SK-MEL-5 (cell line): ENCODE results near the gene FREY1. TPM values are rescaled to one million over a fixed set of nuclear protein-coding genes. Genes with fewer than 3 reads are reported as not detected.

Experiments
- DNase-seq: peaks from one replicate; pipeline ENCODE4 v3.0.0-alpha.2; 2016; ENCODE audit warnings: low read depth, low spot score
- in situ Hi-C: cut with HindIII; loops from 2 replicates; pipeline ENCODE4 v1.10.0; 2016; ENCODE audit warnings: low sequenced_read_pairs, high pct_unique_total_duplicates, low pct_unique_long_range_greater_than_20kb
- polyA plus RNA-seq, 2 experiments: library from polyadenylated mRNA; depleted of rRNA; stranded (reverse); fragments of >200 nt; gene quantifications; 2 replicates each; pipeline ENCODE4 v1.2.3, GENCODE V29; 2015
- total RNA-seq: library from RNA; depleted of rRNA; stranded (reverse); fragments of >200 nt; shearing (Covaris generic); gene quantifications from 2 replicates; pipeline ENCODE4 v1.2.3, GENCODE V29; 2014; rRNA removed

Gene FREY1
- 0.37 and 1.2 TPM in 2 replicates for total RNA-seq
- polyA plus RNA-seq (2015; cell fraction: cytosol; rRNA removed), result 0.18 TPM in 1 of 2 replicates, not detected in the other
- polyA plus RNA-seq (2015; cell fraction: nucleus; rRNA removed), result 1.3 TPM in 1 of 2 replicates, not detected in the other

DNA sequence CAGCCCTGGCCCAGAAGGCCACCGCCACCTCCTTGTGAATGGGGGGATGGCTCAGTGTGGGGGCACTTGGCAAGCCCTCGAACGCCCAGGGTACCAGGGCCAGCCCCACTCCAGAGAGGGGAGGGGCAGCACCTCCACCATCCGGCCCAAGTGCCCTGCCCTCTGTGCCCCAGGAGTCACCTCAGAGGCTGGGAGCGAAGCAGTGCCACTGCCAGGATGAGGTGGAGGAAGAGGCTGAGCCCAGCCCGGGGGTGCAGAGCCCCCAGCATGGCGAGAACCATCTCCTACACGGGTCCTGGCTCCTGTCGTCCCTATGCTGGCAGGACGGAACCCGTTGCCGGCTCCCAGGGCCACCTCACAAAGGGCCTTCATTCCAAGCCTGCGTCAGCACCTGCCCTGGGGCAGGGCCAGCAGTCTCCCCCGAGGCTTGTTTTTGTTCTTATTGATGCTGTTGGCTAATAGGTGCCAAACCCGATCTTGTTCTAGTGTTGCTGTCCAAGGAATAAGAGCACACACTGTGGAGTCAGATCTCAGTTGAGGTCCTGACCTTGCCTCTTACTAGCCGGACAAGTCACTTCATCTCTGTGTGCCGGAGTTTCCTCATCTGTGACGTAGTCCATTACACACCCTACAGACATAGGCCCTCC, at the start of gene FREY1:
FREY1 (minus strand) TSS at position 307 of the 647 bp plus-strand sequence; CDS start at position 281, 26 bp downstream.
- no peak for DNase-seq
- in situ Hi-C loops, result no loop called here

GRCh38 chr11:45949992-45950407, 42.9 kb upstream of the FREY1 start:
- DNase-seq, result peak; percentile 22
- in situ Hi-C loops, result no loop called here

DNA sequence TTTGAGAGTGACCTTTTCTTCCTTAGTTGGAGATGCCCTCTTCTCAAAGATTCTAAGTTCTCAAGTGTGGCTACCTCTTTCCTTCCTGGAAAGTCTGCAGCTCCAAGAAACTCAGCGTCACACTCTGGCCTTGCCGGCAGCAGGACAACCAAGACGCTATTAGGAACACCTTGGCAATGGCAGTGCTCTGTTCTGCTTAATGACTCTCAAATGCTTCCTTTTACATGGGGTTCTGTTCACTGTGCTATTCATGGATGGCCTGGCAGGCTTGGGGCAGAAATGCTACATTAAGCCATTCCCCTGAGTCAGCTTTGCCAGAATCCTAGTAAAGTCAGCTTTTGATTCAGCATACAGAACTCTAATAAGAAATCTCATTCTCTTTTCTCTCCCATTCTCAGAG, 41.3 kb upstream of the FREY1 start:
- in situ Hi-C loops, result no loop called here
- no peak for DNase-seq

DNA sequence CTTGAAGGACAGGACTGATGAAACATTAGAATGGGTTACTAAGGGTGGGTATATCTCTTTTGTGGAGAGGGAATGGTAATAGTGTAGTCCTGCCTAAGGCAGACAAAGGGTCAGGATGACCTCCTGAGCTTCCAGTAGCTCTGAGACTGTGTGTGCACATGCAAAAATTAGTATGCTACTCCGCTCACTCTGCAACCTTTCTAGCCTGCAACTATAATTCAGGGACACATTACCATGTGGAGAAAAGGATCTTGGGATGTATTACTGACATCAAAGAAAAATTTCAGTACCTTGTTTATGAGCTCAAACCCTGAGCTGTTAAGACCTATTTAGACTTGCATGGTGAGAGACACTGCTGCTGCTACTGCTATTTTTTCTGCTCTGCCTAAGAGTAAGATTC, 40.8 kb upstream of the FREY1 start:
- DNase-seq, result no peak
- in situ Hi-C loops, result no loop called here

GRCh38 chr11:45945397-45945999, 38.4 kb upstream of the FREY1 start:
- DNase-seq, result no peak
- in situ Hi-C loops, result no loop called here

- DNase-seq, result no peak
- in situ Hi-C loops, result no loop called here
These were observed 35.3 kb upstream of the FREY1 start for GRCh38 chr11:45942381-45942780.

GRCh38 chr11:45941285-45941684, 34.2 kb upstream of the FREY1 start:
- DNase-seq, result no peak
- in situ Hi-C loops, result no loop called here

DNA sequence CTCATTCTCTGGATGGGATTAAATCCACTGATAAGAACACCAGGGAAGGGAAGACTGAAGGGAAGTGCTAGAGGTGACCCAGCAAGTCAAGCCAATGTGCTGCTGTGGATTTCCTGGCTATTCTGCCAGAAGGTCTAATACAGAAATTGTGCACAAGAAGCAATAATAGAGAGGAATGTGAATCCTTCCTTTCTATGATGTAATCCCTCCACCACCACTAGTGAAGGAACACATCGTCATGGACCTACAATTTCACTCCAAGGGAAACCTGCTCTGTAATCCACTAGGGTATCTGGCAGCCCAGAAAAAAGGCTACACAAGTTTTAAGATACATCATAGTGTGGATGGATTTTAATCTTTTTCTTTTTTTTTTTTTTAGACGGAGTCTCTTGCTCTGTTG, 32.8 kb upstream of the FREY1 start:
- in situ Hi-C loops, result no loop called here
- no peak for DNase-seq

DNA sequence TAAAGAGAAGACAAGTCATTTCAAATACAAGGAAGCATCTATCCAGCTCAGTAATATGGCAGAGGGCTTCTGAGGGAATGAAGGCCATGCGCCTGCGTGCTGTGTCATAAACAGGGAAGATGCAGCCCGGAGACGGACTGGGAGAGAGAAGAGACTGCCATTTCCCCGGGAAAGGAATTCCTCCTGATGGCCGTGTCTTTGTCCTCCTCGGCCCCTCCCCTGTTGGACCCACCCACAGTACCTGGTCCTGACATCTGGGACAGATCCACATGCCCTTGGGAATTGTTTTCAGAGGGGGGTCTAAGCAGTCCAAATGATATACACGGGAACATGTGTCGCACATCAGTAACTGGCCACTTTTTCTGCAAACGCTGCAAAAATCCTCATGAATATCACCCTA, 30.8 kb upstream of the FREY1 start:
- no peak for DNase-seq
- in situ Hi-C loops, result no loop called here

GRCh38 chr11:45936511-45937054, 29.5 kb upstream of the FREY1 start:
- in situ Hi-C loops, result no loop called here

DNA sequence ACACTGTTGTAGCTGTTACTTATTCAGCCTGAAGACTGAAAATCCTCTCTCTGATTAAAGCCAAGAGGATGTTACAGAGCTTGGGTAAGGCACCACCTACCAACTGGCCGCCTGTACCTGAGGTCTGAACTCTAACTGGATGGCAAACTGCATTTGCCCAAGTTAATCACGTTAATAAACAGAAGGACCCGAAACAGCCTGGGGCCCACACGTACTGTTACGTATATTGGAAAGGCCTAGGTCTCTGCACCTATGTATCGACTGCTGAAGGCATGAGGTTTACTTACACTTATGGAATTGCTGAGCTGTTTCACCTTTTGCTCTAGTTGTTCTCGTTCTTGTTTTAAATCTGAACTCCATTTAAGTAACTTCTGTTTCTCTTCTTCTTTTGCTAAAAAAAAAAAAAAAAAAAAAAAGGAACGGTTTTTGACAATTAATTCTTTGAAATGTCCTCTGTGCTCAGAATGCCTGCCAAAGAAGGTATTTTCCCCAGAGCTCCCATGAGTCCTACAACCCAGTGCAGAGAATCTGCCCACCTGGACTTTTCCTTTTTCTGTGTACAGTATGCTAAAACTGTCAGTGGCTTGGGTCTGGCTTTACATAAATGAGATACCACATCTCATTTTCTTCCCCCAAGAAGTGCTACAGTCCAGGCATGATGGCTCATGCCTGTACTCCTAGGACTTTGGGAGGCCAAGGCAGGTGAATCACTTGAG, 28.4 kb upstream of the FREY1 start:
- DNase-seq, result no peak
- in situ Hi-C loops, result no loop called here

More at GRCh38 chr11:45936511-45937054, 29.5 kb upstream of the FREY1 start:
- no peak for DNase-seq

- DNase-seq, result no peak
- in situ Hi-C loops, result no loop called here
These were observed 27.7 kb upstream of the FREY1 start for GRCh38 chr11:45934580-45935318.

- DNase-seq, result no peak
- in situ Hi-C loops, result no loop called here
These were observed 26.9 kb upstream of the FREY1 start for GRCh38 chr11:45933846-45934579.

DNA sequence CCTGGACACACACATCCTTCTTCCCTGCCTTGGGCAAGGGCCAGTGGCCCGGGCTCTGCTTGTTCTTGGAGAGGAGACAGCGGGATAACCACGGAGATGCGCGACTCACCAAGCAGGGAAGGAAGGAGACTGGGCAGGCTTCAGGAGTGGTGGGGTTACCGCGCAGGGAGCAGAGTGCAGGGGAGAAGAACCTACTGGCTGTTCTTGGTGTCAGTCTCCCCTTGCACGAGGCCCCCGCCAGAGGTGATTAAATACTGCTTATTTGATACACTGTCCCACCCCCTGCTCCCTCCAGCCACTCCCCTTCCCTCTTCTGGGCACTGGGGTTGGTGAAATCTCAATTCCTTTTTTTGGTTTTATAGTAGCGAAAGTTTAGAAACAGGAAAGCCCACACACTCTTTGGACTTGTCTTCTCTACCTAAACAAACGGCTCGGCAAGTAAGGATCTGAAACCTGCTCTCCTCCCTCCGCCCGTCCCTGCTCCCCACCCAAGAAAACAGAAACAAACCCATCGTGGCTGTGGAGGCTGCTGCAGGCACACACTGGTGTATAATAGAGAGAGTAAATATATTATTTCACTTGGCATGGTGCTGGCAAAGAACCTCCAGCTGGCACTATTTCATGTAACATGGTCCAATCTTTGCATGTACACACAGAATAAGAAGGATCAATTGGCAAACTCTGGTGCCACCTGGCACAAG, 26.2 kb upstream of the FREY1 start:
- DNase-seq, result no peak
- in situ Hi-C loops, result no loop called here

DNA sequence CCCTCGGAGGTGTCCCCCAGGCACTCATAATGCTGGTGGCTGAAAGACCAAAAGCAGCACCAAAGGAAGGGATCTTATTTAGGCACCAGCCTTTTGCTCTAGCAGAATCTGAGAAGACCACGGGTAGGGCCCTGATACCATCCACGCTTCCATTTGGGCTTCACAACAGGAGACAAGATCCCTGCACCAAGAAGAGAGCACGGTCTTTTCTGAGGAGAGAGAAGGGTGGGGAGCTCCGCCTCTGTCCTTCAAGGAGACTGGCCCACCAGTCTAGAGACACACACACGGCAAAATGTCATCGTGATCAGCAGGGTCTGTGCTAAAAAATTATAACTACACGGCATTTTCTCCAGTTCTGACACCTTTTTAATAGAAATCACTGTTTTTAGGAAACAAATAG, 25.1 kb upstream of the FREY1 start:
- in situ Hi-C loops, result no loop called here
- DNase-seq, result no peak

- in situ Hi-C loops, result no loop called here
These were observed 24.7 kb upstream of the FREY1 start for GRCh38 chr11:45931739-45932138.

More at GRCh38 chr11:45931739-45932138, 24.7 kb upstream of the FREY1 start:
- DNase-seq, result no peak
